Trophoblast cell (in vitro differentiated cells and primary cell): Measurements from ENCODE around the gene ISG20.

ENCODE experiments used
- DNase-seq, 2 donors: peaks; one replicate each; pipeline ENCODE4 v3.0.0-alpha.2; 2016
- H2AFZ ChIP-seq: 2 replicates; pipeline ENCODE4 v1.6.1; 2013; ENCODE audit warnings: low read length, moderate library complexity, mild to moderate bottlenecking; ENCODE audit not compliant: insufficient read depth, poor library complexity
- H2AK5ac ChIP-seq: 2 replicates; pipeline ENCODE4 v1.6.1; 2013; ENCODE audit warnings: mild to moderate bottlenecking, low read length
- H2BK120ac ChIP-seq: 2 replicates; pipeline ENCODE4 v1.6.1; 2013; ENCODE audit warnings: low read length, mild to moderate bottlenecking, moderate library complexity; ENCODE audit not compliant: insufficient read depth, poor library complexity
- H2BK12ac ChIP-seq: 2 replicates; pipeline ENCODE4 v1.6.1; 2013; ENCODE audit warnings: mild to moderate bottlenecking, low read length, moderate library complexity
- H2BK5ac ChIP-seq: 2 replicates; pipeline ENCODE4 v1.6.1; 2013; ENCODE audit warnings: low read length, low read depth, moderate library complexity, mild to moderate bottlenecking; ENCODE audit not compliant: poor library complexity
- H3K14ac ChIP-seq: 2 replicates; pipeline ENCODE4 v1.6.1; 2013; ENCODE audit warnings: mild to moderate bottlenecking, low read length
- H3K18ac ChIP-seq: 2 replicates; pipeline ENCODE4 v1.6.1; 2013; ENCODE audit warnings: mild to moderate bottlenecking, low read length
- H3K23ac ChIP-seq: 2 replicates; pipeline ENCODE4 v1.6.1; 2013; ENCODE audit warnings: low read length
- H3K27ac ChIP-seq: 2 replicates; pipeline ENCODE4 v1.5.1; 2013; ENCODE audit warnings: low read depth, mild to moderate bottlenecking, inconsistent platforms, low read length, moderate library complexity
- H3K27me3 ChIP-seq: 2 replicates; pipeline ENCODE4 v1.6.1; 2013; ENCODE audit warnings: inconsistent platforms, mild to moderate bottlenecking, low read length, moderate library complexity; ENCODE audit not compliant: insufficient read depth
- H3K36me3 ChIP-seq, 2 experiments: 1 replicate in 1 of 2; 2 replicates in 1 of 2; pipeline ENCODE4 v1.6.1; 2013; ENCODE audit warnings: low read length in 2 of 2, mild to moderate bottlenecking in 2 of 2, moderate library complexity in 1 of 2; ENCODE audit not compliant: insufficient read depth in 2 of 2, control insufficient read depth in 1 of 2
- H3K4ac ChIP-seq: 2 replicates; pipeline ENCODE4 v1.6.1; 2013; ENCODE audit warnings: low read depth, mild to moderate bottlenecking, low read length, moderate library complexity
- H3K4me1 ChIP-seq, 2 experiments: 1 replicate in 1 of 2; 2 replicates in 1 of 2; pipeline ENCODE4 v1.6.1; 2013; ENCODE audit warnings: low read length in 2 of 2, mild to moderate bottlenecking in 2 of 2, moderate library complexity in 1 of 2; ENCODE audit not compliant: insufficient read depth in 2 of 2, control insufficient read depth in 1 of 2
- H3K4me2 ChIP-seq: 2 replicates; pipeline ENCODE4 v1.6.1; 2013; ENCODE audit warnings: inconsistent platforms, mild to moderate bottlenecking, low read length, moderate library complexity
- H3K4me3 ChIP-seq: 2 replicates; pipeline ENCODE4 v1.5.1; 2013; ENCODE audit warnings: mild to moderate bottlenecking, low read depth, low read length, inconsistent platforms
- H3K79me1 ChIP-seq: one replicate; pipeline ENCODE4 v1.6.1; 2013; ENCODE audit warnings: low read length
- H3K79me2 ChIP-seq: 2 replicates; pipeline ENCODE4 v1.6.1; 2013; ENCODE audit warnings: low read length, mild to moderate bottlenecking; ENCODE audit not compliant: control insufficient read depth, insufficient read depth, poor library complexity
- H3K9ac ChIP-seq: 2 replicates; pipeline ENCODE4 v1.6.1; 2013; ENCODE audit warnings: mild to moderate bottlenecking, low read length
- H3K9me3 ChIP-seq: 2 replicates; pipeline ENCODE4 v1.6.1; 2013; ENCODE audit warnings: low read depth, mild to moderate bottlenecking, control low read depth, inconsistent platforms, low read length; ENCODE audit not compliant: insufficient read depth
- H4K12ac ChIP-seq: 2 replicates; pipeline ENCODE4 v1.6.1; 2013; ENCODE audit warnings: low read depth, mild to moderate bottlenecking, low read length, moderate library complexity
- H4K8ac ChIP-seq: 2 replicates; pipeline ENCODE4 v1.6.1; 2013; ENCODE audit warnings: low read depth, mild to moderate bottlenecking, low read length, moderate library complexity
- H4K91ac ChIP-seq: one replicate; pipeline ENCODE4 v1.6.1; 2013; ENCODE audit warnings: low read depth, mild to moderate bottlenecking, low read length, moderate library complexity
- WGBS: extraction: QIAGEN DNeasy Blood & Tissue Kit; methylation state at CpG from one replicate; pipeline ENCODE4 v1.1.7; 2013; ENCODE audit warnings: missing lambda C conversion rate; ENCODE audit not compliant: insufficient read length, insufficient coverage; ENCODE audit errors: extremely low coverage; 5-methylcytosine and 5-hydroxymethylcytosine counted together

The ISG20 gene

GRCh38 chr15:88695101-88695500, 56.3 kb downstream of the ISG20 start:
- no peak overlapping the region for H2AK5ac ChIP-seq
- no peak for DNase-seq
- H3K79me1 ChIP-seq = no peaks in the 10 kb centered on the region
- no peak overlapping the region for H2BK120ac ChIP-seq
- no peaks in the 10 kb centered on the region for H3K4me1 ChIP-seq
- WGBS = 100% methylated on average over 1 of the region's 8 CpGs
- no peak overlapping the region for H3K9ac ChIP-seq
- H3K18ac ChIP-seq = no peak overlapping the region
- H2BK5ac ChIP-seq = no peak overlapping the region
- H4K12ac ChIP-seq = no peak overlapping the region
- H3K4ac ChIP-seq = no peak overlapping the region
- no peak overlapping the region for H3K23ac ChIP-seq
- no peaks in the 10 kb centered on the region for H3K27me3 ChIP-seq
- no peak overlapping the region for H3K14ac ChIP-seq
- H3K36me3 ChIP-seq = no peaks in the 10 kb centered on the region
- H2BK12ac ChIP-seq = no peak overlapping the region
- H3K9me3 ChIP-seq = peaks cover 5% of the 10 kb centered on the region
- H3K27ac ChIP-seq = no peak overlapping the region
- no peak overlapping the region for H2AFZ ChIP-seq
- no peaks in the 10 kb centered on the region for H3K79me2 ChIP-seq
- no peak overlapping the region for H4K8ac ChIP-seq
- no peak overlapping the region for H4K91ac ChIP-seq
- no peak overlapping the region for H3K4me2 ChIP-seq
- H3K4me3 ChIP-seq = no peak overlapping the region

- no peaks in the 10 kb centered on the region for H3K27me3 ChIP-seq
- H2BK12ac ChIP-seq = no peak overlapping the region
- H3K79me1 ChIP-seq = no peaks in the 10 kb centered on the region
- H3K18ac ChIP-seq = no peak overlapping the region
- no peak for DNase-seq
- WGBS = no CpG with 5 or more reads among the region's 20 CpGs
- no peak overlapping the region for H2AK5ac ChIP-seq
- no peak overlapping the region for H3K4ac ChIP-seq
- no peak overlapping the region for H3K4me2 ChIP-seq
- no peak overlapping the region for H2BK120ac ChIP-seq
- peaks cover 5% of the 10 kb centered on the region for H3K9me3 ChIP-seq
- no peak overlapping the region for H4K12ac ChIP-seq
- H3K4me3 ChIP-seq = no peak overlapping the region
- no peaks in the 10 kb centered on the region for H3K36me3 ChIP-seq
- no peak overlapping the region for H3K14ac ChIP-seq
- H3K23ac ChIP-seq = no peak overlapping the region
- H3K9ac ChIP-seq = no peak overlapping the region
- no peak overlapping the region for H4K91ac ChIP-seq
- H3K27ac ChIP-seq = no peak overlapping the region
- H4K8ac ChIP-seq = no peak overlapping the region
- H3K4me1 ChIP-seq = no peaks in the 10 kb centered on the region
- H3K79me2 ChIP-seq = no peaks in the 10 kb centered on the region
- H2BK5ac ChIP-seq = no peak overlapping the region
- H2AFZ ChIP-seq = no peak overlapping the region
Observed at GRCh38 chr15:88695691-88696251, 57.0 kb downstream of the ISG20 start.

- no peak overlapping the region for H4K12ac ChIP-seq
- H3K4me1 ChIP-seq = no peaks in the 10 kb centered on the region
- H3K4me2 ChIP-seq = no peak overlapping the region
- no peak overlapping the region for H2BK120ac ChIP-seq
- no peak overlapping the region for H3K23ac ChIP-seq
- no peak overlapping the region for H3K9ac ChIP-seq
- no peak overlapping the region for H2BK5ac ChIP-seq
- no peak overlapping the region for H2AK5ac ChIP-seq
- H3K27ac ChIP-seq = no peak overlapping the region
- no peak overlapping the region for H2AFZ ChIP-seq
- H3K14ac ChIP-seq = no peak overlapping the region
- H3K9me3 ChIP-seq = peaks cover 5% of the 10 kb centered on the region
- no peak overlapping the region for H3K4ac ChIP-seq
- WGBS = no CpG with 5 or more reads among the region's 3 CpGs
- H4K91ac ChIP-seq = no peak overlapping the region
- H2BK12ac ChIP-seq = no peak overlapping the region
- H3K36me3 ChIP-seq = no peaks in the 10 kb centered on the region
- no peaks in the 10 kb centered on the region for H3K79me1 ChIP-seq
- H3K18ac ChIP-seq = no peak overlapping the region
- no peak overlapping the region for H3K4me3 ChIP-seq
- no peaks in the 10 kb centered on the region for H3K79me2 ChIP-seq
- DNase-seq = no peak
- H4K8ac ChIP-seq = no peak overlapping the region
- H3K27me3 ChIP-seq = no peaks in the 10 kb centered on the region
Observed at GRCh38 chr15:88696254-88696653, 57.4 kb downstream of the ISG20 start.

- Histone ChIP-seq H3K27me3 (no peaks in the 10 kb centered on the region), H3K4me1 (no peaks in the 10 kb centered on the region), H3K14ac (no peak overlapping the region), H3K27ac (no peak overlapping the region), H3K4me3 (no peak overlapping the region), H2AFZ (no peak overlapping the region), H2BK12ac (no peak overlapping the region), H3K9ac (no peak overlapping the region), H3K79me1 (no peaks in the 10 kb centered on the region), H3K9me3 (peaks cover 5% of the 10 kb centered on the region), H3K36me3 (no peaks in the 10 kb centered on the region), H2BK5ac (no peak overlapping the region), H3K23ac (no peak overlapping the region), H3K4me2 (no peak overlapping the region), H4K91ac (no peak overlapping the region), H2BK120ac (no peak overlapping the region), H4K8ac (no peak overlapping the region), H3K79me2 (no peaks in the 10 kb centered on the region), H4K12ac (no peak overlapping the region), H3K4ac (no peak overlapping the region), H2AK5ac (no peak overlapping the region), H3K18ac (no peak overlapping the region)
- DNase-seq = no peak
- WGBS = no CpG with 5 or more reads among the region's 9 CpGs
Observed at GRCh38 chr15:88697276-88697675, 58.5 kb downstream of the ISG20 start.
